H1 (cell line): ENCODE data around the gene CBX4. TPM values are rescaled to one million over a fixed set of nuclear protein-coding genes. Genes with fewer than 3 reads are reported as not detected.

Experiments used
- CTCF ChIA-PET: fragments of 300-600 bp; sonication (Branson Sonifier 250); formaldehyde crosslinking; loops from one replicate; lab custom pipeline; 2021; ENCODE audit not compliant: partially characterized antibody; lab: Charles Lee
- POLR2A ChIA-PET: fragments of 300-600 bp; sonication (Branson Sonifier 250); formaldehyde crosslinking; loops from one replicate; lab custom pipeline; 2021; ENCODE audit warnings: inconsistent platforms; ENCODE audit not compliant: partially characterized antibody; lab: Charles Lee
- DNase-seq, 2 experiments: peaks; one replicate each; pipeline versions ENCODE4 v3.0.0 to v3.0.0-alpha.2; 2010 to 2022; ENCODE audit warnings: low spot score in 2 of 2, low read depth in 1 of 2, mixed read lengths in 1 of 2
- FAIRE-seq: peaks from 2 replicates; lab custom pipeline; 2011; peaks lifted over from hg19 to GRCh38; lab: Jason Lieb, UNC
- H2AFZ ChIP-seq: 2 replicates; pipeline ENCODE4 v1.8.1; 2012; ENCODE audit warnings: low read length, inconsistent platforms
- H2AK5ac ChIP-seq: 2 replicates; pipeline ENCODE4 v1.6.1; 2013; ENCODE audit warnings: low read depth, low read length
- H2BK120ac ChIP-seq: replicated peaks from 2 replicates; pipeline ENCODE3; 2013; ENCODE audit warnings: low read depth, low read length, inconsistent platforms
- H2BK12ac ChIP-seq: 2 replicates; pipeline ENCODE4 v1.6.1; 2013; ENCODE audit warnings: low read depth, low read length
- H2BK15ac ChIP-seq: 2 replicates; pipeline ENCODE4 v1.6.1; 2013; ENCODE audit warnings: low read length
- H2BK20ac ChIP-seq: 2 replicates; pipeline ENCODE4 v1.6.1; 2013; ENCODE audit warnings: low read length
- H2BK5ac ChIP-seq: 2 replicates; pipeline ENCODE4 v1.6.1; 2013; ENCODE audit warnings: low read depth, low read length
- H3K14ac ChIP-seq: 2 replicates; pipeline ENCODE4 v1.6.1; 2013; ENCODE audit warnings: inconsistent platforms; ENCODE audit not compliant: insufficient read length
- H3K18ac ChIP-seq: 2 replicates; pipeline ENCODE4 v1.6.1; 2013; ENCODE audit warnings: low read length; ENCODE audit errors: extremely low read depth
- H3K23ac ChIP-seq: 2 replicates; pipeline ENCODE4 v1.6.1; 2013; ENCODE audit warnings: inconsistent platforms; ENCODE audit not compliant: insufficient read length
- H3K23me2 ChIP-seq: 2 replicates; pipeline ENCODE4 v1.6.1; 2013; ENCODE audit warnings: low read depth, low read length
- H3K27ac ChIP-seq: 2 replicates; pipeline ENCODE4 v1.6.1; 2011; ENCODE audit warnings: low read depth, low read length, inconsistent platforms
- H3K27me3 ChIP-seq, 4 experiments: replicated peaks in 1 of 4; 1 replicate in 1 of 4; 2 replicates in 3 of 4; pipeline versions ENCODE4 v1.6.1 to v1.8.1; 2011 to 2013; ENCODE audit warnings: low read length in 3 of 4, mild to moderate bottlenecking in 3 of 4, inconsistent platforms in 2 of 4, mixed read lengths in 2 of 4, moderate library complexity in 1 of 4; ENCODE audit not compliant: control insufficient read depth in 3 of 4, insufficient read depth in 3 of 4; ENCODE audit errors: extremely low read depth in 1 of 4
- H3K36me3 ChIP-seq, 4 experiments: 2 replicates each; pipeline versions ENCODE4 v1.6.1 to v1.8.1; 2011 to 2013; ENCODE audit warnings: mild to moderate bottlenecking in 4 of 4, low read length in 3 of 4, moderate library complexity in 2 of 4, control low read depth in 1 of 4, inconsistent platforms in 1 of 4; ENCODE audit not compliant: insufficient read depth in 4 of 4, control insufficient read depth in 2 of 4
- H3K4ac ChIP-seq: replicated peaks from 2 replicates; pipeline ENCODE3; 2013; ENCODE audit warnings: low read length, low read depth, mixed read lengths, inconsistent platforms; ENCODE audit not compliant: insufficient read length
- H3K4me1 ChIP-seq, 4 experiments: replicated peaks in 1 of 4; 1 replicate in 1 of 4; 2 replicates in 3 of 4; pipeline versions ENCODE4 v1.6.1 to v1.8.1; 2011 to 2013; ENCODE audit warnings: low read length in 3 of 4, inconsistent platforms in 2 of 4, mixed read lengths in 1 of 4; ENCODE audit not compliant: insufficient read depth in 4 of 4, control insufficient read depth in 3 of 4
- H3K4me2 ChIP-seq, 2 experiments: 2 replicates each; pipeline versions ENCODE4 v1.6.1 to v1.8.1; 2011 to 2013; ENCODE audit warnings: low read depth in 2 of 2, low read length in 2 of 2, control low read depth in 1 of 2, inconsistent platforms in 1 of 2, mild to moderate bottlenecking in 1 of 2; ENCODE audit not compliant: insufficient read depth in 1 of 2
- H3K4me3 ChIP-seq, 4 experiments: fragments of 200-600, 300-600 bp in 1 of 4; sonication (generic), shearing (Covaris generic), sonication (Bioruptor Twin) in 1 of 4; 2 replicates each; pipeline versions ENCODE4 v1.5.1 to v1.8.1; 2011 to 2016; ENCODE audit warnings: low read length in 4 of 4, low read depth in 3 of 4, control low read depth in 2 of 4, inconsistent platforms in 2 of 4, mild to moderate bottlenecking in 2 of 4, mixed read lengths in 1 of 4, moderate library complexity in 1 of 4; ENCODE audit not compliant: insufficient read depth in 2 of 4; ENCODE audit errors: extremely low read depth in 1 of 4
- H3K56ac ChIP-seq: replicated peaks from 2 replicates; pipeline ENCODE3; 2013; ENCODE audit warnings: low read depth, mild to moderate bottlenecking, mixed read lengths, low read length, inconsistent platforms; ENCODE audit not compliant: insufficient read length
- H3K79me1 ChIP-seq: 2 replicates; pipeline ENCODE4 v1.6.1; 2013; ENCODE audit warnings: low read depth, low read length, control low read depth
- H3K79me2 ChIP-seq, 2 experiments: 2 replicates each; pipeline versions ENCODE4 v1.6.1 to v1.8.1; 2012 to 2013; ENCODE audit warnings: low read length in 2 of 2, mild to moderate bottlenecking in 2 of 2, inconsistent platforms in 1 of 2; ENCODE audit not compliant: insufficient read depth in 2 of 2, control insufficient read depth in 1 of 2
- H3K9ac ChIP-seq, 4 experiments: replicated peaks in 1 of 4; 1 replicate in 1 of 4; 2 replicates in 3 of 4; pipeline versions ENCODE4 v1.6.1 to v1.8.1; 2011 to 2013; ENCODE audit warnings: low read depth in 3 of 4, low read length in 3 of 4, control low read depth in 2 of 4, mild to moderate bottlenecking in 2 of 4, moderate library complexity in 2 of 4, inconsistent platforms in 1 of 4; ENCODE audit errors: extremely low read depth in 1 of 4
- H3K9me3 ChIP-seq, 2 experiments: 2 replicates each; pipeline versions ENCODE4 v1.6.1 to v1.8.1; 2012 to 2013; ENCODE audit warnings: mild to moderate bottlenecking in 2 of 2, moderate library complexity in 2 of 2, control low read depth in 1 of 2, inconsistent platforms in 1 of 2, low read depth in 1 of 2, low read length in 1 of 2, mixed read lengths in 1 of 2; ENCODE audit not compliant: insufficient read depth in 2 of 2
- H4K20me1 ChIP-seq, 2 experiments: replicated peaks in 1 of 2; 2 replicates each; pipeline versions ENCODE3 to v1.8.1; 2011 to 2013; ENCODE audit warnings: inconsistent platforms in 2 of 2, low read length in 2 of 2, mild to moderate bottlenecking in 1 of 2; ENCODE audit not compliant: insufficient read depth in 2 of 2, control insufficient read depth in 1 of 2
- H4K5ac ChIP-seq: 2 replicates; pipeline ENCODE4 v1.6.1; 2013; ENCODE audit warnings: low read length, low read depth, mixed read lengths, inconsistent platforms; ENCODE audit not compliant: insufficient read length
- H4K8ac ChIP-seq: 2 replicates; pipeline ENCODE4 v1.8.0; 2013; ENCODE audit warnings: mild to moderate bottlenecking, moderate library complexity, low read length, inconsistent platforms; ENCODE audit not compliant: insufficient read depth; ENCODE audit errors: extremely low read depth
- H4K91ac ChIP-seq: replicated peaks from 2 replicates; pipeline ENCODE3; 2013; ENCODE audit warnings: low read length, mixed read lengths, inconsistent platforms; ENCODE audit not compliant: insufficient read length
- ATF3 ChIP-seq: IDR thresholded peaks from 2 replicates; pipeline ENCODE4 v1.6.1; 2011; ENCODE audit warnings: low read depth, mild to moderate bottlenecking, low read length; ENCODE audit not compliant: insufficient read depth
- CREB1 ChIP-seq: IDR thresholded peaks from 2 replicates; pipeline ENCODE4 v1.6.1; 2012; ENCODE audit warnings: inconsistent platforms
- CTBP2 ChIP-seq: IDR thresholded peaks from 2 replicates; pipeline ENCODE4 v1.7.0; 2011; ENCODE audit warnings: borderline replicate concordance, mild to moderate bottlenecking, moderate library complexity, mixed read lengths, low read length; ENCODE audit not compliant: insufficient read depth, insufficient read length
- GTF2F1 ChIP-seq: IDR thresholded peaks from 2 replicates; pipeline ENCODE4 v1.6.1; 2012; ENCODE audit warnings: low read depth, low read length, improper control_type of control experiment, borderline replicate concordance
- HDAC6 ChIP-seq: IDR thresholded peaks from one replicate; pipeline ENCODE4 v1.7.1; 2012; ENCODE audit warnings: low read depth, mild to moderate bottlenecking, inconsistent platforms, low read length, moderate library complexity
- NANOG ChIP-seq: IDR thresholded peaks from 2 replicates; pipeline ENCODE4 v1.6.1; 2011; ENCODE audit warnings: low read length, low read depth, mild to moderate bottlenecking, inconsistent platforms; ENCODE audit not compliant: insufficient read depth, poor library complexity, severe bottlenecking
- NRF1 ChIP-seq: IDR thresholded peaks from 2 replicates; pipeline ENCODE4 v1.6.1; 2011; ENCODE audit warnings: mild to moderate bottlenecking, low read depth, low read length, improper control_type of control experiment
- POU5F1 ChIP-seq: IDR thresholded peaks from 2 replicates; pipeline ENCODE4 v1.6.1; 2011; ENCODE audit warnings: low read depth, mild to moderate bottlenecking, low read length, moderate library complexity
- RXRA ChIP-seq: IDR thresholded peaks from 2 replicates; pipeline ENCODE4 v1.6.1; 2011; ENCODE audit warnings: low read depth, mild to moderate bottlenecking, low read length, moderate library complexity; ENCODE audit not compliant: insufficient read depth
- ZNF274 ChIP-seq: IDR thresholded peaks from 2 replicates; pipeline ENCODE4 v1.7.0; 2012; ENCODE audit warnings: low read length, borderline replicate concordance; ENCODE audit errors: extremely low read depth
- WGBS, 2 experiments: shearing (Covaris generic) in 1 of 2; methylation state at CpG; one replicate each; pipeline versions ENCODE4 v1.1.6 to v1.1.7; 2013 to 2015; ENCODE audit warnings: low lambda C conversion rate in 2 of 2, mixed read lengths in 2 of 2, inconsistent platforms in 1 of 2, low coverage in 1 of 2, missing lambda C conversion rate in 1 of 2; ENCODE audit not compliant: insufficient replicate concordance in 2 of 2, insufficient coverage in 1 of 2, insufficient read length in 1 of 2; ENCODE audit errors: extremely low coverage in 1 of 2, missing lambda C conversion rate in 1 of 2; 5-methylcytosine and 5-hydroxymethylcytosine counted together
- polyA plus RNA-seq, 7 experiments: library from polyadenylated mRNA; depleted of rRNA in 3 of 7; stranded (reverse) in 5 of 7; unstranded in 2 of 7; fragments of >200 nt in 5 of 7; fragments of 200-250 nt in 2 of 7; gene quantifications; 1 replicate in 5 of 7; 2 replicates in 1 of 7; 4 replicates in 1 of 7; pipeline versions ENCODE4 v1.2.1 to v1.2.3, GENCODE V29; 2011 to 2013; ENCODE audit warnings: missing spikeins in 2 of 7, mixed read lengths in 2 of 7
- total RNA-seq: library from RNA; stranded (reverse); fragmentation: NEBNext Ultra II Directional; extraction: Animal tissue kit (Norgen Biotek cat#: 25700); gene quantifications from 2 replicates; pipeline ENCODE4 v1.2.1, GENCODE V29; 2021

Gene CBX4
- total and polyA plus RNA-seq, 2 of the 8 experiments (the other 6 are each of a cell fraction or from before 2014, with no cell fraction given): 1.8 to 4.0 TPM

GRCh38 chr17:79872762-79873161 lies 33.5 kb upstream of the CBX4 start:
- Histone ChIP-seq H3K18ac (no peak overlapping the region), H3K4me3 (no peak overlapping the region), H3K23ac (no peak overlapping the region), H3K79me2 (no peaks in the 10 kb centered on the region), H4K8ac (no peak overlapping the region; the same call in 1 of the 2 replicates), H4K91ac (no peak overlapping the region), H3K9ac (no peak overlapping the region), H2AFZ (no peak overlapping the region), H3K14ac (no peak overlapping the region), H3K9me3 (no peaks in the 10 kb centered on the region), H2BK20ac (no peak overlapping the region), H2BK5ac (no peak overlapping the region), H3K56ac (no peak overlapping the region), H4K20me1 (no peaks in the 10 kb centered on the region), H3K27me3 (no peaks in the 10 kb centered on the region; a peak in 1 of 7 replicates), H3K79me1 (no peaks in the 10 kb centered on the region), H3K36me3 (no peaks in the 10 kb centered on the region), H2BK120ac (no peak overlapping the region), H2BK15ac (no peak overlapping the region), H3K27ac (no peak overlapping the region), H3K23me2 (no peaks in the 10 kb centered on the region), H4K5ac (no peak overlapping the region), H3K4me1 (peaks cover 0 to 7% (median 0%) of the 10 kb centered on the region in 4 experiments; a peak in 4 of 7 replicates), H3K4me2 (no peak overlapping the region), H2BK12ac (no peak overlapping the region), H3K4ac (no peak overlapping the region), H2AK5ac (no peak overlapping the region)
- FAIRE-seq: no peak
- TF ChIP-seq RXRA (no peak), ATF3 (no peak), GTF2F1 (no peak), ZNF274 (no peak), CREB1 (no peak), POU5F1 (no peak), NANOG (no peak), CTBP2 (no peak), HDAC6 (no peak), NRF1 (no peak)
- no peak for DNase-seq
- POLR2A ChIA-PET: no interaction called here
- 90% methylated on average over 10 of the region's 10 CpGs; no CpG with 5 or more reads in 1 of the 2 experiments for WGBS, 2 experiments
- CTCF ChIA-PET: interaction anchor here (0.9 to 7.3 kb wide), 14 partner anchors 9 to 101 kb away, joined by 3 to 64 read pairs (median 4); no protein-coding TSS in a partner anchor
